GM12872 (cell line): ENCODE results near the gene CCDC60.

Experiments
- TF ChIP-seq, protein P1 (sequence below): IDR thresholded peaks from 3 replicates; pipeline ENCODE4 v1.5.1; 2011; ENCODE audit warnings: low read depth, mild to moderate bottlenecking, low read length, moderate library complexity; ENCODE audit not compliant: insufficient read depth

Gene CCDC60

DNA sequence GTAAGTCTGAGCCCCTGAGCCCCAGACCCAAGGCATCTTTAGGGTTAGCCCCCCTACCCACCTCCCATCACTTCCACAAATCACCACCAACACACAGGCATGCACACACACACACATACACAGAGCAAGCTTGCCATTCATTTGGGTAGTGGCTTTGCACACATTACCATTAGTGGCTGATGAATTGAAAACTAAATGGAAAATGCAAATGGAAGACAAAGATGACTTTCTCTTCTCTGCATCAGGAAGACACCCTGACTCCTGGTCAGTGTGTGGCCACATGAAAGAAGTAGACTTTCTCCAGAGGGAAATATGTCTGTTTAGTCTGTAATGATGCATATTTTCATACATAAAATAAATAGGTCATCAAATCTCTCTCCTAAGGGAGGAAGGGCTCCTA, 55.2 kb downstream of the CCDC60 start:
- TF ChIP-seq, protein P1, sequence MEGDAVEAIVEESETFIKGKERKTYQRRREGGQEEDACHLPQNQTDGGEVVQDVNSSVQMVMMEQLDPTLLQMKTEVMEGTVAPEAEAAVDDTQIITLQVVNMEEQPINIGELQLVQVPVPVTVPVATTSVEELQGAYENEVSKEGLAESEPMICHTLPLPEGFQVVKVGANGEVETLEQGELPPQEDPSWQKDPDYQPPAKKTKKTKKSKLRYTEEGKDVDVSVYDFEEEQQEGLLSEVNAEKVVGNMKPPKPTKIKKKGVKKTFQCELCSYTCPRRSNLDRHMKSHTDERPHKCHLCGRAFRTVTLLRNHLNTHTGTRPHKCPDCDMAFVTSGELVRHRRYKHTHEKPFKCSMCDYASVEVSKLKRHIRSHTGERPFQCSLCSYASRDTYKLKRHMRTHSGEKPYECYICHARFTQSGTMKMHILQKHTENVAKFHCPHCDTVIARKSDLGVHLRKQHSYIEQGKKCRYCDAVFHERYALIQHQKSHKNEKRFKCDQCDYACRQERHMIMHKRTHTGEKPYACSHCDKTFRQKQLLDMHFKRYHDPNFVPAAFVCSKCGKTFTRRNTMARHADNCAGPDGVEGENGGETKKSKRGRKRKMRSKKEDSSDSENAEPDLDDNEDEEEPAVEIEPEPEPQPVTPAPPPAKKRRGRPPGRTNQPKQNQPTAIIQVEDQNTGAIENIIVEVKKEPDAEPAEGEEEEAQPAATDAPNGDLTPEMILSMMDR = no peak

DNA sequence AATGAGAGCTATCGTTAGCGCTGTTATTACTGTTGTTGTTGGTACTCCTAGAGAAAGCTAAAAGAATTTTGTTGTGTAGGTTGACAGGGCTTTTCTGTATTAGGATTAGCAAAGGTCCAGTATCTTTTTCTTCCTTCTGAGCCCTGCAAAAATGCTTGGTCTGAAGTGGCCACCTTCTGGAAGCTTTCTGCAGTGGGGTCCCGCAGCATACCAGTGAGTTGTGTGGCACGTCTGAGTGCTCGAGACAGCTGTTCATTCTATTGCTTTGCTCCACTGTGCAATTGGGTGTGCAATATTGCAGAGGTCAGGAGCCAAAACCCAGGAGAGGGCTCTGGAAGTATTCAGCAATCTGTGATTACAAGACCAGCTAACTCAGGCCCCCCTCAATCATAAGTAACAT, 57.1 kb downstream of the CCDC60 start:
- TF ChIP-seq, protein P1 = no peak

DNA sequence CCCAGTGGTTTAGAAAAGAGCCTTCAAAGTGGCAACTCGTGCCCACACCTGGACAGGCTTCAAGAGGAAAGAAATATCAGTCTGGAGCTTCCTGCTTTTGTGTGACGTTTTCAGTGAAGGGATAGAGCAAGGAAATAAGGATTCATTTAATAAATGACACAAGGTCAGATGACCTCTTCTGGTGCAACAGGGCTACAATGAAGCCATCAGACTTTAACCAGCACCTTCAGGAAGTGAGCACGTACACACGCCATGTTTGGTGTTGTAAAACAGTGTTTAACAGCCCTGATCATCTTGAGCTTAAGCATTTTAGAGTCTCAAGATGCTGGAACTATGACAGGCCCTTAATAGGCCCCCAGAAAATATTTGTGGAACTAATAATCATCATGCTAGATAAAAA, 59.1 kb downstream of the CCDC60 start:
- TF ChIP-seq, protein P1 = no peak

DNA sequence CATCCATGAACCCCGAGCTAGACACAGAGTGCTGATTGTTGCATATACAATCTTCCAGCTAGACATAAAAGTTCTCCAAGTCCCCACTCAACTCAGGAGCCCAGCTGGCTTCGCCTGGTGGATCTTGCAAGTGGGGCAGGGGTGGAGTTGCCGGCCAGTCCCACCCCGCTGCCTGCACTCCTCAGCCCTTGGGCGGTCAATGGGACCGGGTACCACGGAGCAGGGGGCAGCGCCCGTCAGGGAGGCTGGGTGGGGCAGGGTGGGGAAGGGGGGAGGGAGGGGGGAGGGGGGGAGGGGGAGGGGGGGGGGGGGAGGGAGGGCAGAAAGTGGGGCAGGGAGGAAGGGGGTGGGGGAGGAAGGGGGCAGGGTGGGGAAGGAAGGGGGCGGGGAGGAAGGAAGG, 63.0 kb downstream of the CCDC60 start:
- TF ChIP-seq, protein P1 = no peak

DNA sequence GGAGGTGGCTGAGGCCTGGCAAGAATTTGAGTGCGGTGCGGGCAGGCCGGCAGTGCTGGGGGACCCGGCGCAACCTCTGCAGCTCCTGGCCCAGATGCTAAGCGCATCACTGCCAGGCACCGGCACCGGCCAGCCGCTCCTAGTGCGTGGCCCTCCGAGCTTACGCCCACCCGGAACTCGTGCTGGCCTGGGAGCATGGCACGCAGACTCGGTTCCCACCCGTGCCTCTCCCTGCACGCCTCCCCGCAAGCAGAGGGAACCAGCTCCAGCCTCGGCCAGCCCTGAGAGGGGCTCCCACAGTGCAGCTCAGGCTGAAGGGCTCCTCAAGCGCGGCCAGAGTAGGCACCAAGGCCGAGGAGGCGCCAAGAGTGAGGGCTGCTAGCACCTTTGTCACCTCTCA, 63.7 kb downstream of the CCDC60 start:
- TF ChIP-seq, protein P1 = no peak

DNA sequence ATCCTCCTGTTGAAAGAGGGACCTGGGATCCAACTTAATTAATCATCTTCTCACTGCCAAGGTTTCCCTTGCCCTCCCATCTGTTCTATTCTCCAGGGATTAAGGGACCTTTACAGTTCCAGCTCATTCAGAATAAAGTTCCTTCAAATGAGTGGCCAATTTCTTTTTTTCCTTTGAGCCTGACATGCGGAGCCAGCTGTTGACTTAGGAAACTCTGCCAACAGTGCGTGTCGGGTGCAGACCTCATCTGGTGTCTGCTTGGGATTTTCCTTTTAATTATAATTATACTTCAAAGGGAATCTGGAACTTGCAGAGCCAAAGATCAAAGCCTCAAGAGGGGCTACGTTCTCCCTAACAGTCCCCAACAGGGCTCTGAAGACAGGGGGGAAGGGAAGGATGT, 64.8 kb downstream of the CCDC60 start:
- TF ChIP-seq, protein P1 = no peak

DNA sequence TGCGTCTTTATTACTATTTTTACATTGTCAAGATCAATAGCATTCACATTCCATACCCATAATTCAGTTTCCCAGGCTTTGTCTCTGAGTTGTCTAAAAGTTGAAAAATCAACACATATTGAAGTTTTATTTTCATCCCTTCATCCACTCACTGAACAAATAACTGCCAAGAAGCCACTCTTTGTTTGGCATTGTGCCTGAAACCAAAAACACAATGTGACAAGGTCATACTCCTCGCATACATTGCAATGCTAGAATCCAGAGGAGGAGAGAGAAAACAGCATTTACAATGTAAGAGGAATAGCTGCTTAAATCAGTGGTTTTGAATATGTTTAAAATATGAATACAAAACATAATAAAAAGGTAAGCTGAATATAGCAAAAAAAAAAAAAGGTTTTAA, 71.8 kb downstream of the CCDC60 start:
- TF ChIP-seq, protein P1 = no peak

DNA sequence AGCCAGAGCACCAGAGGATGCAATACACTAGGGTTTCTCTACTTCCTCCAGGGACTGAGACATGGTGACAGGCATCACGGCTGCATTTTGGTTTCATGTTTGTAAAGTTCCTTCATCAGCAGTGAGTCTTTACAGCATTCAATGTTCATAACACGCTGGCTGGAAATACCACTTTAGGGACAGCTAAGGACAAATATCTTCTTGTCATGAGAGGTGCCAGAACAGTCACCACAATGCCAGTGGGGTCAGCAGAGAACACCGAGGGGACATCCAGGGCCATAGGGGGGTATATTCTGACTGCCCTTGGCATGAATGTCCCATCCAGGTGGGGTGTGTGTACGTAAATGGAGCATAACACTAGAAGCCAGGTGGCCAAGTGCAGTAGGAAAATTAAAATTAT, 72.3 kb downstream of the CCDC60 start:
- TF ChIP-seq, protein P1 = no peak
